K562 (cell line): Measurements from ENCODE around the gene RUNX3. TPM values are rescaled to one million over a fixed set of nuclear protein-coding genes. Genes with fewer than 3 reads are reported as not detected.

Source experiments
- ATAC-seq: fragments of 200-7000 bp; cut with Tn5 transposase; 3 replicates; pipeline ENCODE4 v1.9.1; 2020; ENCODE audit warnings: moderate library complexity
- BruUV-seq: library from RNA; stranded (reverse); fragments of 400-500 nt; replicated peaks from 2 replicates; lab custom pipeline; 2021; lab: Mats Ljungman, UMichigan
- CTCF ChIA-PET: fragments of 300-600 bp; formaldehyde crosslinking; extraction: SDS; loops from one replicate; lab custom pipeline; 2021; ENCODE audit warnings: low intra/inter-chr PET ratio; lab: Yijun Ruan, JAX
- POLR2A ChIA-PET: fragments of 300-600, 350-650 bp; sonication (Branson Sonifier 250); formaldehyde crosslinking; extraction: SDS; loops from one replicate; lab custom pipeline; 2021; ENCODE audit warnings: antibody characterized with exemption, inconsistent platforms; lab: Yijun Ruan, JAX
- DNase-seq, 4 experiments: peaks; one replicate each; pipeline versions ENCODE4 v3.0.0 to v3.0.0-alpha.2; 2011 to 2018; ENCODE audit warnings: low spot score in 3 of 4, mixed read lengths in 3 of 4; ENCODE audit errors: extremely low read depth in 1 of 4
- FAIRE-seq: peaks from 2 replicates; lab custom pipeline; 2011; peaks lifted over from hg19 to GRCh38; lab: Jason Lieb, UNC
- H2AFZ ChIP-seq: 2 replicates; pipeline ENCODE4 v1.6.0; 2011; ENCODE audit warnings: low read depth, low read length, control low read depth, inconsistent platforms
- H3K27ac ChIP-seq: fragments of 200-600 bp; 3 replicates; pipeline ENCODE4 v1.8.0; 2011; ENCODE audit warnings: low read depth, mild to moderate bottlenecking, control low read depth, inconsistent platforms, low read length, moderate library complexity, mixed read lengths; ENCODE audit errors: extremely low read depth
- H3K27me3 ChIP-seq, 2 experiments: fragments of 300-600 bp in 1 of 2; 2 replicates in 1 of 2; 3 replicates in 1 of 2; pipeline versions ENCODE4 v1.6.0 to v1.8.0; 2011; ENCODE audit warnings: inconsistent platforms in 2 of 2, low read length in 2 of 2, mild to moderate bottlenecking in 1 of 2, mixed read lengths in 1 of 2, moderate library complexity in 1 of 2; ENCODE audit not compliant: control insufficient read depth in 2 of 2, insufficient read depth in 2 of 2
- H3K36me3 ChIP-seq: fragments of 300-600 bp; 3 replicates; pipeline ENCODE4 v1.8.0; 2011; ENCODE audit warnings: mild to moderate bottlenecking, low read length, inconsistent platforms; ENCODE audit not compliant: control insufficient read depth, insufficient read depth
- H3K4me1 ChIP-seq, 2 experiments: fragments of 200-600 bp in 1 of 2; replicated peaks in 1 of 2; 2 replicates in 1 of 2; 3 replicates in 1 of 2; pipeline versions ENCODE4 v1.5.1 to v1.8.0; 2011; ENCODE audit warnings: inconsistent platforms in 2 of 2, low read length in 2 of 2, mild to moderate bottlenecking in 1 of 2, mixed read lengths in 1 of 2, moderate library complexity in 1 of 2; ENCODE audit not compliant: control insufficient read depth in 2 of 2, insufficient read depth in 2 of 2
- H3K4me2 ChIP-seq: 2 replicates; pipeline ENCODE4 v1.6.1; 2011; ENCODE audit warnings: low read length, control low read depth, inconsistent platforms, mixed read lengths; ENCODE audit not compliant: insufficient read depth
- H3K4me3 ChIP-seq: fragments of 200-600 bp; sonication (generic), shearing (Covaris generic); 2 replicates; pipeline ENCODE4 v1.5.1; 2016; ENCODE audit warnings: control low read depth, inconsistent platforms
- H3K79me2 ChIP-seq: fragments of 200-600 bp; 3 replicates; pipeline ENCODE4 v1.8.0; 2011; ENCODE audit warnings: low read length, inconsistent platforms; ENCODE audit not compliant: control insufficient read depth, insufficient read depth
- H3K9ac ChIP-seq, 2 experiments: 2 replicates each; pipeline versions ENCODE4 v1.6.0 to v1.6.1; 2011; ENCODE audit warnings: low read depth in 2 of 2, low read length in 2 of 2, control low read depth in 1 of 2, inconsistent platforms in 1 of 2, mild to moderate bottlenecking in 1 of 2, mixed read lengths in 1 of 2; ENCODE audit not compliant: insufficient read depth in 1 of 2
- H3K9me1 ChIP-seq: one replicate; pipeline ENCODE4 v1.6.0; 2011; ENCODE audit warnings: inconsistent platforms, mild to moderate bottlenecking, low read length, moderate library complexity; ENCODE audit not compliant: control insufficient read depth, insufficient read depth
- H3K9me3 ChIP-seq: replicated peaks from 2 replicates; pipeline ENCODE4 v1.5.1; 2011; ENCODE audit warnings: low read depth, low read length, inconsistent platforms; ENCODE audit not compliant: control insufficient read depth, insufficient read depth
- H4K20me1 ChIP-seq: replicated peaks from 2 replicates; pipeline ENCODE4 v1.6.1; 2011; ENCODE audit warnings: low read length, inconsistent platforms, mixed read lengths; ENCODE audit not compliant: control insufficient read depth, insufficient read depth
- BACH1 ChIP-seq: fragments of 200-800 bp; sonication (Bioruptor generic); IDR thresholded peaks from 2 replicates; pipeline ENCODE4 v1.6.1; 2016; ENCODE audit warnings: missing genetic modification characterization, missing compliant biosample characterization
- BDP1 ChIP-seq: IDR thresholded peaks from 3 replicates; pipeline ENCODE4 v1.6.1; 2011; ENCODE audit not compliant: insufficient read length, insufficient read depth
- E2F5 ChIP-seq: sonication (generic); formaldehyde crosslinking; IDR thresholded peaks from 2 replicates; pipeline ENCODE4 v1.8.0; 2022; ENCODE audit warnings: mild to moderate bottlenecking, missing genetic modification reagents
- KHSRP ChIP-seq: fragments of 450-650 bp; IDR thresholded peaks from 2 replicates; pipeline ENCODE4 v1.6.1; 2017
- MBD2 ChIP-seq: sonication (generic); IDR thresholded peaks from 2 replicates; pipeline ENCODE4 v1.6.1; 2016; ENCODE audit warnings: low read depth, borderline replicate concordance
- ZBTB11 ChIP-seq, 3 experiments: fragments of 200-800 bp in 1 of 3; fragments of 250-450 bp in 1 of 3; fragments of 450-650 bp in 1 of 3; sonication (Bioruptor Pico) in 1 of 3; sonication (Bioruptor generic) in 1 of 3; formaldehyde crosslinking in 1 of 3; IDR thresholded peaks; 2 replicates each; pipeline versions ENCODE4 v1.6.1 to v1.8.0; 2016 to 2022; ENCODE audit warnings: mild to moderate bottlenecking in 2 of 3, missing genetic modification characterization in 2 of 3, missing compliant biosample characterization in 1 of 3, moderate library complexity in 1 of 3
- ZC3H4 ChIP-seq: sonication (generic); formaldehyde crosslinking; IDR thresholded peaks from 2 replicates; pipeline ENCODE4 v1.9.0; 2021; ENCODE audit warnings: missing genetic modification reagents, borderline replicate concordance
- ZNF316 ChIP-seq: fragments of 450-650 bp; IDR thresholded peaks from 2 replicates; pipeline ENCODE4 v1.6.1; 2016
- ZNF444 ChIP-seq: fragments of 250-450 bp; sonication (Bioruptor Pico); IDR thresholded peaks from 2 replicates; pipeline ENCODE4 v1.4.0; 2020; ENCODE audit warnings: mild to moderate bottlenecking, moderate library complexity
- ZNF639 ChIP-seq, 2 experiments: fragments of 200-800 bp in 1 of 2; sonication (Bioruptor generic) in 1 of 2; sonication (generic) in 1 of 2; formaldehyde crosslinking in 1 of 2; IDR thresholded peaks in 1 of 2; conservative IDR thresholded peaks in 1 of 2; 2 replicates each; pipeline versions ENCODE4 v1.5.0 to v1.6.1; 2016 to 2020; ENCODE audit warnings: missing compliant biosample characterization in 1 of 2, missing genetic modification characterization in 1 of 2, missing genetic modification reagents in 1 of 2
- WGBS: fragments of 100-300 bp; shearing (Covaris generic); methylation state at CpG from one replicate; pipeline ENCODE4 v1.1.6; 2016; ENCODE audit warnings: low coverage, mixed read lengths; ENCODE audit not compliant: insufficient coverage; ENCODE audit errors: missing lambda C conversion rate; 5-methylcytosine and 5-hydroxymethylcytosine counted together
- in situ Hi-C: fragments of 300-500 bp; cut with MboI; formaldehyde crosslinking; loops from 4 replicates; pipeline ENCODE4 v1.15.0; 2018; ENCODE audit warnings: inconsistent platforms, mixed read lengths
- intact Hi-C: fragments of 100-400 bp; cut with micrococcal nuclease; formaldehyde crosslinking; loops from 2 replicates; pipeline ENCODE4 v1.14.2; 2022
- polyA plus RNA-seq, 8 experiments: library from polyadenylated mRNA; depleted of rRNA in 4 of 8; stranded (reverse) in 5 of 8; unstranded in 3 of 8; fragments of >200 nt; fragmentation: Nextera tagmentation in 2 of 8; fragmentation: Illumina TruSeq in 1 of 8; extraction: Ambion mirVana in 2 of 8; extraction: Trizol in 1 of 8; gene quantifications; 2 replicates each; pipeline versions ENCODE4 v1.2.1 to v1.2.3, GENCODE V29; 2011 to 2014; ENCODE audit warnings: inconsistent platforms in 1 of 8, missing spikeins in 1 of 8
- total RNA-seq, 7 experiments: library from RNA; depleted of rRNA in 6 of 7; stranded (reverse); fragments of >200 nt in 6 of 7; fragmentation: Illumina TruSeq in 2 of 7; extraction: Trizol in 2 of 7; gene quantifications; 2 replicates each; pipeline versions ENCODE4 v1.2.1 to v1.2.3, GENCODE V29; 2011 to 2021; ENCODE audit warnings: low replicate concordance in 1 of 7

RUNX3 gene
- total and polyA plus RNA-seq, 9 of the 15 experiments (the other 6 are each of a cell fraction or from before 2014, with no cell fraction given), result 0.01 to 0.64 (median 0.09) TPM

- Histone ChIP-seq H3K36me3 (no peaks in the 10 kb centered on the region), H3K27me3 (peaks cover 11 to 47% of the 10 kb centered on the region in 2 experiments; a peak in 4 of 5 replicates), H3K9me3 (no peaks in the 10 kb centered on the region), H3K9me1 (no peaks in the 10 kb centered on the region), H3K4me2 (no peak overlapping the region), H2AFZ (no peak overlapping the region), H3K27ac (no peak overlapping the region), H4K20me1 (no peaks in the 10 kb centered on the region; the same call in 1 of the 2 replicates), H3K4me1 (peaks cover 4 to 23% of the 10 kb centered on the region in 2 experiments; a peak in 3 of 5 replicates), H3K4me3 (no peak overlapping the region), H3K79me2 (no peaks in the 10 kb centered on the region), H3K9ac (no peak overlapping the region)
- WGBS, result 19% methylated on average over 14 of the region's 14 CpGs
- DNase-seq, result no peak
- ATAC-seq, result no peak
- CTCF ChIA-PET, result no interaction called here
- TF ChIP-seq ZC3H4 (CRISPR knock-in tag), result no peak
- no peak for TF ChIP-seq E2F5 (CRISPR knock-in tag)
- TF ChIP-seq BDP1, result no peak
- TF ChIP-seq ZNF444 (CRISPR knock-in tag), result no peak
- TF ChIP-seq KHSRP, result no peak
- no peak for TF ChIP-seq ZNF316
- no peak for TF ChIP-seq BACH1 (tag)
- no peak for TF ChIP-seq ZNF639 (CRISPR knock-in tag; conservative IDR thresholded peaks at IDR 0.05 in 1 of 2, IDR thresholded peaks at IDR 0.05 in 1 of 2)
- no peak for TF ChIP-seq MBD2
- no peak for TF ChIP-seq ZBTB11 (CRISPR knock-in tag; IDR thresholded peaks at IDR 0.05)
- in situ Hi-C loops (no loop called here), intact Hi-C loops (no loop called here)
- FAIRE-seq, result no peak
- no TSS peak for BruUV-seq
- POLR2A ChIA-PET, result interaction anchor here (0.6 to 0.8 kb wide), 3 partner anchors 22 to 609 kb away, joined by 3 read pairs; no protein-coding TSS in a partner anchor
Measured at GRCh38 chr1:24968941-24969585, 39.0 kb upstream of the RUNX3 start.
